Measurements from ENCODE around the gene TMX1.

- no peak for TF ChIP-seq CTCF (IDR thresholded peaks at IDR 0.05; ENCODE audit: low read depth, low read length, poor library complexity, severe bottlenecking)
- no peak for TF ChIP-seq EZH2phosphoT487 (IDR thresholded peaks at IDR 0.05; ENCODE audit: borderline replicate concordance, low read length)
Measured at GRCh38 chr14:51216602-51217001, 23.4 kb upstream of the TMX1 start.

Data from DOHH2 (cell line).